Naive thymus-derived CD4-positive, alpha-beta T cell (primary cell): ENCODE results near the gene H2AZ2. TPM values are rescaled to one million over a fixed set of nuclear protein-coding genes. Genes with fewer than 3 reads are reported as not detected.
"Not testable (repeated sequence)": the region's sequence is repeated elsewhere in the genome, so short reads cannot be mapped to it uniquely, and the experiment has no call there.

Source experiments
- ATAC-seq: fragments of 150-1000 bp; cut with Tn5 transposase; 2 replicates; pipeline ENCODE4 v1.10.0; 2021; ENCODE audit warnings: mild to moderate bottlenecking, moderate library complexity
- CTCF ChIA-PET: fragments of 350-600 bp; sonication (Branson Sonifier 250); formaldehyde crosslinking; loops from one replicate; lab custom pipeline; 2021; ENCODE audit warnings: antibody characterized with exemption; lab: Charles Lee
- POLR2A ChIA-PET: fragments of 350-600 bp; sonication (Branson Sonifier 250); formaldehyde crosslinking; loops from one replicate; lab custom pipeline; 2021; ENCODE audit warnings: antibody characterized with exemption, inconsistent platforms; lab: Charles Lee
- DNase-seq, 9 donors: peaks; one replicate each; pipeline versions ENCODE4 v3.0.0 to v3.0.0-alpha.2; 2020 to 2022; ENCODE audit warnings: mixed read lengths in 1 of 9
- H3K27ac ChIP-seq: one replicate; pipeline ENCODE4 v1.7.0; 2013; ENCODE audit warnings: mild to moderate bottlenecking, low read depth, low read length, moderate library complexity
- H3K27me3 ChIP-seq, 2 donors: one replicate each; pipeline ENCODE4 v1.7.0; 2013; ENCODE audit warnings: low read length in 2 of 2, mild to moderate bottlenecking in 2 of 2, moderate library complexity in 2 of 2; ENCODE audit not compliant: control insufficient read depth in 2 of 2, insufficient read depth in 2 of 2
- H3K36me3 ChIP-seq, 3 experiments: 1 replicate in 2 of 3; 2 replicates in 1 of 3; pipeline ENCODE4 v1.7.0; 2013; ENCODE audit warnings: low read length in 3 of 3, mild to moderate bottlenecking in 3 of 3, moderate library complexity in 1 of 3; ENCODE audit not compliant: insufficient read depth in 3 of 3, control insufficient read depth in 2 of 3
- H3K4me1 ChIP-seq, 2 donors: one replicate each; pipeline ENCODE4 v1.7.0; 2013; ENCODE audit warnings: low read length in 2 of 2, mild to moderate bottlenecking in 2 of 2, moderate library complexity in 1 of 2; ENCODE audit not compliant: control insufficient read depth in 2 of 2, insufficient read depth in 2 of 2
- H3K4me3 ChIP-seq: 2 replicates; pipeline ENCODE4 v1.7.0; 2013; ENCODE audit warnings: mild to moderate bottlenecking, low read length
- H3K9me3 ChIP-seq, 3 experiments: 1 replicate in 2 of 3; 2 replicates in 1 of 3; pipeline ENCODE4 v1.7.0; 2013; ENCODE audit warnings: low read length in 3 of 3; ENCODE audit not compliant: control insufficient read depth in 2 of 3
- H3K27ac Mint-ChIP-seq, 9 donors: one replicate each; pipeline ENCODE4 v1.8.0; 2020 to 2022; ENCODE audit warnings: mixed read lengths in 9 of 9, mild to moderate bottlenecking in 8 of 9, moderate library complexity in 5 of 9, inconsistent platforms in 2 of 9
- H3K27me3 Mint-ChIP-seq, 5 donors: one replicate each; pipeline ENCODE4 v1.8.0; 2021 to 2022; ENCODE audit warnings: mixed read lengths in 5 of 5, mild to moderate bottlenecking in 1 of 5
- H3K36me3 Mint-ChIP-seq, 5 donors: one replicate each; pipeline ENCODE4 v1.8.0; 2020 to 2022; ENCODE audit warnings: mixed read lengths in 5 of 5, mild to moderate bottlenecking in 3 of 5, inconsistent platforms in 1 of 5
- H3K4me1 Mint-ChIP-seq, 7 donors: one replicate each; pipeline ENCODE4 v1.8.0; 2020 to 2022; ENCODE audit warnings: mixed read lengths in 7 of 7, mild to moderate bottlenecking in 3 of 7, inconsistent platforms in 1 of 7
- H3K4me3 Mint-ChIP-seq, 10 donors: one replicate each; pipeline ENCODE4 v1.8.0; 2020 to 2022; ENCODE audit warnings: mild to moderate bottlenecking in 10 of 10, mixed read lengths in 10 of 10, moderate library complexity in 6 of 10, inconsistent platforms in 2 of 10
- H3K9me3 Mint-ChIP-seq, 11 donors: one replicate each; pipeline ENCODE4 v1.8.0; 2020 to 2022; ENCODE audit warnings: mixed read lengths in 11 of 11, mild to moderate bottlenecking in 4 of 11, inconsistent platforms in 1 of 11, moderate library complexity in 1 of 11
- intact Hi-C, 2 donors: fragments of 100-400 bp; cut with micrococcal nuclease; formaldehyde crosslinking; loops; one replicate each; pipeline ENCODE4 v1.15.1; 2023
- polyA plus RNA-seq, 2 donors: library from polyadenylated mRNA; unstranded; fragments of 300-500 nt; fragmentation: Illumina TruSeq; gene quantifications; one replicate each; pipeline ENCODE4 v1.2.3, GENCODE V29; 2021
- total RNA-seq, 6 experiments: library from RNA in 5 of 6; stranded (reverse) in 5 of 6; gene quantifications; 1 replicate in 5 of 6; 2 replicates in 1 of 6; pipeline ENCODE4 v1.2.3 and lab custom pipeline; 2021 to 2026

Gene H2AZ2
- total and polyA plus RNA-seq, 7 experiments from 2014 or later = 141 to 284 (median 146) TPM

- ChIA-PET POLR2A (no interaction called here), CTCF (interaction anchor here (0.9 to 1.2 kb wide), 2 partner anchors 10 kb away, joined by 3 read pairs; no protein-coding TSS in a partner anchor)
- H3K27ac ChIP-seq = no peak overlapping the region
- no peaks in the 10 kb centered on the region for H3K9me3 ChIP-seq
- H3K27me3 Mint-ChIP-seq = peaks cover 0 to 4% (median 0%) of the 10 kb centered on the region in 5 donors
- H3K4me3 ChIP-seq = no peak overlapping the region
- H3K4me1 Mint-ChIP-seq = peaks cover 0 to 7% (median 0%) of the 10 kb centered on the region in 7 donors
- H3K36me3 Mint-ChIP-seq = peaks cover 0 to 3% (median 0%) of the 10 kb centered on the region in 5 donors
- peak overlapping the region in 1 of 9 donors; percentile 62 for H3K27ac Mint-ChIP-seq
- DNase-seq (no peak), ATAC-seq (no peak)
- no peaks in the 10 kb centered on the region for H3K27me3 ChIP-seq
- H3K9me3 Mint-ChIP-seq = peaks cover 0 to 12% (median 3%) of the 10 kb centered on the region in 11 donors
- intact Hi-C loops = no loop called here
- H3K36me3 ChIP-seq = no peaks in the 10 kb centered on the region
- no peak overlapping the region for H3K4me3 Mint-ChIP-seq
- H3K4me1 ChIP-seq = no peaks in the 10 kb centered on the region
Observed at GRCh38 chr7:44867073-44867995, 19.4 kb upstream of the H2AZ2 start.

DNA sequence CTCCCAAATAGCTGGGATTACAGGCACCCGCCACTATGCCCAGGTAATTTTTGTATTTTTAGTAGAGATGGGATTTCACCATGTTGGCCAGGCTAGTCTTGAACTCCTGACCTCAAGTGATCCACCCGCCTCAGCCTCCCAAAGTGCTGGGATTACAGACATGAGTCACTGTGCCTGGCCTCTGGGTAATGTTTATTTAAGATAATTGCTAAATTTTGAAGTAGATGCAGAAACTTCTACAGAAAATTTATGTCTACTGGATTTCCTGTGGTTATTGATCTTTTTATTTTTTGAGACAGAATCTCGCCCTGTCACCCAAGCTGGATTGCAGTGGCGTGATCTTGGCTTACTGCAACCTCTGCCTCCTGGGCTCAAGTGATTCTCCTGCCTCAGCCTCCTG is 14.1 kb upstream of the H2AZ2 start:
- H3K27ac ChIP-seq, H3K4me1 Mint-ChIP-seq, H3K4me1 ChIP-seq, H3K27ac Mint-ChIP-seq, H3K4me3 Mint-ChIP-seq, H3K9me3 ChIP-seq, intact Hi-C loops, CTCF ChIA-PET, H3K36me3 Mint-ChIP-seq, H3K27me3 ChIP-seq, ATAC-seq, H3K27me3 Mint-ChIP-seq, H3K4me3 ChIP-seq, H3K9me3 Mint-ChIP-seq, DNase-seq, H3K36me3 ChIP-seq, POLR2A ChIA-PET: not testable (repeated sequence)

DNA sequence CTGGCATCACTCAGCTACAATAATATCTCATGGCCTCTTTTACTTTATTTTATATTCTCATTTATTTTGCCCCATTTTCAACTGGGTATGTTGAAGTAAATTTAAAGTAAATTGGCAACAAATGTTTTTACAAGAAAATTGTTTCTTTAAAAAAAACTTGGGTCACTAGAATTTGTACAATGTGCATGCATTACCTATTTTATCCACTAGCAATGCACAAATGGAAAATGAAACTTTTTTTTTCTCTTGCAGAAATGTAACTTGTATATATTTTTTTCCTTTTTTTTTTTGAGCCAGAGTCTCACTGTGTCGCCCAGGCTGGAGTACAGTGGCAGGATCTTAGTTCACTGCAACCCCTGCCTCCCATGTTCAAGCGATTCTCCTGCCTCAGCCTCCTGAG is 10.3 kb upstream of the H2AZ2 start:
- ChIA-PET CTCF (interaction anchor here (0.6 to 5.5 kb wide), 7 partner anchors 9 to 278 kb away, joined by 3 to 58 read pairs (median 3); no protein-coding TSS in a partner anchor), POLR2A (interaction anchor here (0.8 to 4.3 kb wide), 4 partner anchors 8 to 251 kb away, joined by 3 to 19 read pairs (median 12); partner anchors contain the start of genes H2AZ2 and PURB)
- Histone ChIP-seq H3K9me3 (no peaks in the 10 kb centered on the region), H3K27me3 (no peaks in the 10 kb centered on the region), H3K4me3 (no peak overlapping the region), H3K4me1 (peaks cover 0 to 4% of the 10 kb centered on the region in 2 donors), H3K27ac (no peak overlapping the region), H3K36me3 (no peaks in the 10 kb centered on the region)
- peak overlapping the region in 1 of 9 donors; percentile 9 for H3K27ac Mint-ChIP-seq
- intact Hi-C loops = loop anchor here in 1 of 2 donors (5.0 kb wide), 1 partner anchor 174 kb away; no protein-coding TSS in a partner anchor
- peaks cover 0 to 21% (median 5%) of the 10 kb centered on the region in 7 donors for H3K4me1 Mint-ChIP-seq
- ATAC-seq (no peak), DNase-seq (no peak)
- no peaks in the 10 kb centered on the region for H3K36me3 Mint-ChIP-seq
- no peak overlapping the region for H3K4me3 Mint-ChIP-seq
- peaks cover 0 to 6% (median 0%) of the 10 kb centered on the region in 5 donors for H3K27me3 Mint-ChIP-seq
- no peaks in the 10 kb centered on the region for H3K9me3 Mint-ChIP-seq

DNA sequence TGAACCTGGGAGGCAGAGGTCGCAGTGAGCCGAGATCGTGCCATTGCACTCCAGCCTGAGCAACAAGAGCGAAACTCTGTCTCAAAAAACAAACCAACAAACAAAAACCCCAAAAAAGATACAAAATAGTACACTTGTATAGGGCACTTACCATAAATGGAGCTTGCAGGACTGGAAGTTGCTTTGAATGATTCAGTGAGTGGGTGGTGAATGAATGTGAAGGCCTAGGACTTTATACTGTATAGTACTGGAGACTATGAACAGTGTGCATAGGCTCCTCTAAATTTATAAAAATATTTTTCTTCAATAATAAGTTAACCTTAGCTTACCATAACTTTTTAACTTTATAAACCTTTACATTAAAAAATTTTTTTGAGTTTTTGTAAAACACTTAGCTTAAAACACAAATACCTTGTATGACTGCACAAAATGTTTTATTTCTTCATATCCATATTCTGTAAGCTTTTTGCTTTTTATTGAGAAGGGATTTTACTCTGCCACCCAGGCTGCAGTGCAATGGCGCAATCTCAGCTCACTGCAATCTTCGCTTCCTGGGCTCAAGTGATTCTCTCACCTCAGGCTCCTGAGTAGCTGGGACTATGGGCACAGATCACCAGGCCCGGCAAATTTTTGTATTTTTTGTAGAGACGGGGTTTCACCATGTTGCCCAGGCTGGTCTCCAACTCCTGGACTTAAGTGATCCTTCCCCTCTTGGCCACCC is 6.9 kb upstream of the H2AZ2 start:
- Mint-ChIP-seq H3K27ac (peak overlapping the region in 2 of 9 donors; percentile 41 to 45), H3K9me3 (peaks cover 0 to 2% (median 0%) of the 10 kb centered on the region in 11 donors), H3K4me1 (peaks cover 0 to 26% (median 5%) of the 10 kb centered on the region in 7 donors), H3K36me3 (no peaks in the 10 kb centered on the region), H3K4me3 (no peak overlapping the region), H3K27me3 (no peaks in the 10 kb centered on the region)
- Histone ChIP-seq H3K4me3 (no peak overlapping the region), H3K27me3 (no peaks in the 10 kb centered on the region), H3K4me1 (peaks cover 0 to 4% of the 10 kb centered on the region in 2 donors), H3K36me3 (no peaks in the 10 kb centered on the region), H3K27ac (no peak overlapping the region), H3K9me3 (no peaks in the 10 kb centered on the region)
- DNase-seq (no peak), ATAC-seq (no peak)
- intact Hi-C loops = loop anchor here in 1 of 2 donors (5.0 kb wide), 1 partner anchor 177 kb away; no protein-coding TSS in a partner anchor
- POLR2A ChIA-PET = interaction anchor here (0.6 to 4.3 kb wide), 6 partner anchors 9 to 281 kb away, joined by 3 to 19 read pairs (median 3); partner anchors contain the start of gene PURB
- CTCF ChIA-PET = interaction anchor here (0.6 to 5.5 kb wide), 6 partner anchors 27 to 282 kb away, joined by 3 to 58 read pairs (median 7); partner anchors contain the start of gene TBRG4

GRCh38 chr7:44853391-44853790 is 5.5 kb upstream of the H2AZ2 start:
- Mint-ChIP-seq H3K27ac (no peak overlapping the region), H3K9me3 (peaks cover 0 to 2% (median 0%) of the 10 kb centered on the region in 11 donors), H3K36me3 (no peaks in the 10 kb centered on the region), H3K4me1 (peaks cover 0 to 39% (median 5%) of the 10 kb centered on the region in 7 donors), H3K4me3 (no peak overlapping the region), H3K27me3 (no peaks in the 10 kb centered on the region)
- no peaks in the 10 kb centered on the region for H3K9me3 ChIP-seq
- H3K4me1 ChIP-seq = peaks cover 0 to 4% of the 10 kb centered on the region in 2 donors
- no peak for DNase-seq
- CTCF ChIA-PET = interaction anchor here (0.6 to 1.8 kb wide), 2 partner anchors 69 to 283 kb away, joined by 3 to 11 read pairs; no protein-coding TSS in a partner anchor
- no peak overlapping the region for H3K4me3 ChIP-seq
- H3K36me3 ChIP-seq = no peaks in the 10 kb centered on the region
- no peaks in the 10 kb centered on the region for H3K27me3 ChIP-seq
- no peak for ATAC-seq
- H3K27ac ChIP-seq = no peak overlapping the region
- intact Hi-C loops = no loop called here
- POLR2A ChIA-PET = no interaction called here

GRCh38 chr7:44852590-44852989 is 4.7 kb upstream of the H2AZ2 start:
- DNase-seq = no peak
- ChIA-PET POLR2A (interaction anchor here (0.9 to 1.3 kb wide), 3 partner anchors 32 to 271 kb away, joined by 3 to 5 read pairs (median 5); partner anchors contain the start of genes TBRG4 and TMED4), CTCF (interaction anchor here (1.5 to 2.1 kb wide), 3 partner anchors 8 to 283 kb away, joined by 4 to 5 read pairs (median 4); no protein-coding TSS in a partner anchor)
- ATAC-seq = no peak
- intact Hi-C loops = no loop called here
- no peaks in the 10 kb centered on the region for H3K36me3 Mint-ChIP-seq
- H3K4me1 Mint-ChIP-seq = peaks cover 0 to 36% (median 8%) of the 10 kb centered on the region in 7 donors
- peak overlapping the region in 1 of 9 donors; percentile 14 for H3K27ac Mint-ChIP-seq
- H3K27me3 Mint-ChIP-seq = no peaks in the 10 kb centered on the region
- no peak overlapping the region for H3K4me3 Mint-ChIP-seq
- H3K27me3 ChIP-seq = no peaks in the 10 kb centered on the region
- no peak overlapping the region for H3K4me3 ChIP-seq
- H3K9me3 Mint-ChIP-seq = peaks cover 0 to 2% (median 0%) of the 10 kb centered on the region in 11 donors
- H3K36me3 ChIP-seq = no peaks in the 10 kb centered on the region
- no peaks in the 10 kb centered on the region for H3K9me3 ChIP-seq
- H3K4me1 ChIP-seq = peaks cover 0 to 4% of the 10 kb centered on the region in 2 donors
- H3K27ac ChIP-seq = no peak overlapping the region
